ENCODE measurements around the gene SCD.

- TF ChIP-seq CTCF (IDR thresholded peaks at IDR 0.05) (no peak), POLR2A (IDR thresholded peaks at IDR 0.05) (no peak)
Observed at GRCh38 chr10:100355086-100355485, 8.1 kb downstream of the SCD start.

All from thyroid gland (tissue), 4 donors.